Measurements from ENCODE around the gene CASP7. TPM values are rescaled to one million over a fixed set of nuclear protein-coding genes. Genes with fewer than 3 reads are reported as not detected.

The CASP7 gene
- total RNA-seq: 13.8 TPM

DNA sequence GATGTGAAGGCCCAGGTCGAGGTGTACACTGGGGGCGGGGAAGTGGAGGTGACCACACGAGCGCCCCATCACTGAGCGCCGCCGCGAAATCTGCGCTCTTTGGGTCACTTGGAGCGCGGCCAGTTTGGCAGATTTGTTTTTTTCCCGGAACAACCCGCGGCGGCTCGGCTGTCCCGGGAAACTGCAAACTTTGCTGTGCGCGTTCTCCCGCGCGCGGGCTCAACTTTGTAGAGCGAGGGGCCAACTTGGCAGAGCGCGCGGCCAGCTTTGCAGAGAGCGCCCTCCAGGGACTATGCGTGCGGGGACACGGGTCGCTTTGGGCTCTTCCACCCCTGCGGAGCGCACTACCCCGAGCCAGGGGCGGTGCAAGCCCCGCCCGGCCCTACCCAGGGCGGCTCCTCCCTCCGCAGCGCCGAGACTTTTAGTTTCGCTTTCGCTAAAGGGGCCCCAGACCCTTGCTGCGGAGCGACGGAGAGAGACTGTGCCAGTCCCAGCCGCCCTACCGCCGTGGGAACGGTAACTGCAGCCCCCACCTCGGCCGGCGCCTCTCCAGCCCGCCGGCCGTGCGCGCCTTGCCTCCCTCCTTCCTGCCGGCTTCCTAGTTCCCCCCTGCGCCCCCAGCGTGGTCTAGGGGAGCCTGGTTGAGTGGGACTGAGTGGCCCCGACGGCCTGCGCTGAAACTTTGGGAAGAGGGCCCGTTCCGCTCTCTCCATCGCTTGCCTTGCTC, at the start of gene CASP7:
Gene CASP7 (plus strand): TSS at position 450 of the 727 bp plus-strand sequence. CDS start 17,582 bp downstream, outside the sequence.
- DNase-seq (ENCODE audit: extremely low spot score in 2 of 2): no peak
- intact Hi-C loops (cut with DNase I): no loop called here
- H3K4me3 ChIP-seq: peak within 1 kb of the TSS; percentile 82
- no peaks in the 10 kb centered on the region for H3K27me3 ChIP-seq
- peaks cover 21% of the 10 kb centered on the region for H3K4me1 ChIP-seq
- H3K27ac ChIP-seq: peak within 1 kb of the TSS; percentile 99
- TF ChIP-seq POLR2A (IDR thresholded peaks at IDR 0.05): peak in 1 of 2 donors; percentile 33
- TF ChIP-seq, protein P1, sequence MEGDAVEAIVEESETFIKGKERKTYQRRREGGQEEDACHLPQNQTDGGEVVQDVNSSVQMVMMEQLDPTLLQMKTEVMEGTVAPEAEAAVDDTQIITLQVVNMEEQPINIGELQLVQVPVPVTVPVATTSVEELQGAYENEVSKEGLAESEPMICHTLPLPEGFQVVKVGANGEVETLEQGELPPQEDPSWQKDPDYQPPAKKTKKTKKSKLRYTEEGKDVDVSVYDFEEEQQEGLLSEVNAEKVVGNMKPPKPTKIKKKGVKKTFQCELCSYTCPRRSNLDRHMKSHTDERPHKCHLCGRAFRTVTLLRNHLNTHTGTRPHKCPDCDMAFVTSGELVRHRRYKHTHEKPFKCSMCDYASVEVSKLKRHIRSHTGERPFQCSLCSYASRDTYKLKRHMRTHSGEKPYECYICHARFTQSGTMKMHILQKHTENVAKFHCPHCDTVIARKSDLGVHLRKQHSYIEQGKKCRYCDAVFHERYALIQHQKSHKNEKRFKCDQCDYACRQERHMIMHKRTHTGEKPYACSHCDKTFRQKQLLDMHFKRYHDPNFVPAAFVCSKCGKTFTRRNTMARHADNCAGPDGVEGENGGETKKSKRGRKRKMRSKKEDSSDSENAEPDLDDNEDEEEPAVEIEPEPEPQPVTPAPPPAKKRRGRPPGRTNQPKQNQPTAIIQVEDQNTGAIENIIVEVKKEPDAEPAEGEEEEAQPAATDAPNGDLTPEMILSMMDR (IDR thresholded peaks at IDR 0.05): peak in 1 of 3 experiments; percentile 1
- peak in 1 of 2 donors; percentile 84 for TF ChIP-seq POLR2AphosphoS5 (IDR thresholded peaks at IDR 0.05; ENCODE audit: insufficient read depth in 1 of 2, low read depth in 1 of 2)
- no peaks in the 10 kb centered on the region for H3K9me3 ChIP-seq
- H3K36me3 ChIP-seq: no peaks in the 10 kb centered on the region

DNA sequence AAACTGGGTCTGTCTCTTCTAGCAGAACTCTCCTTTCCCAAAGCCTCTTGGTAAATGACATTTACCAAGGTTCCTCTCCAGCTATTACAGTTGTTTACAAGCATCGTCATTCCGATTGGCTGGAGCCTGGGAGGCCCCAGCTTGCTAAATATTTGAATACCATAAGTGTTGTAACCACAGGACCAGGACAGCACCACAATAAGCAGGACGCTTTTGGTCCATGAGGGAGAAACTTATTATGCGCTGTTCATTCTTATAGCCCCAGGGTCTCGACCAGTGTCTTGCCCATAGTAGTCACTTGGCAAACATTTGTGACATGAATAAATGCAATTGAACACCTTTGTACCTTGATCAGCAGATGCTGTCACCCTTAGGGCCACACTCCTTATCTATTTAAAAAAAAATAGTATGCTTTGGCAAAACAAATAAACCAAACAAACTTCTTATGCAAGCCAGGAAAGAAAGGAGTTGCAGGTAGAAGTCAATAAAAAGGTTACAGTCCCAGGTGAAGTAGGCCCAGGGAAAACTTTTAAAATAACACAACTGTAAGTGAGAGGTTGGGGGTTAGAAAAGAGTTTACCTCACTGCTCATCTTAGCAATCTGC, 48.7 kb upstream of the CASP7 start:
- no peak for DNase-seq (ENCODE audit: extremely low spot score in 2 of 2)
- intact Hi-C loops (cut with DNase I): no loop called here
- no peaks in the 10 kb centered on the region for H3K9me3 ChIP-seq
- no peaks in the 10 kb centered on the region for H3K36me3 ChIP-seq
- no peaks in the 10 kb centered on the region for H3K4me1 ChIP-seq
- H3K27me3 ChIP-seq: no peaks in the 10 kb centered on the region
- no peak overlapping the region for H3K4me3 ChIP-seq
- TF ChIP-seq POLR2A (IDR thresholded peaks at IDR 0.05) (no peak), POLR2AphosphoS5 (IDR thresholded peaks at IDR 0.05; ENCODE audit: insufficient read depth in 1 of 2, low read depth in 1 of 2) (no peak)
- TF ChIP-seq, protein P1 (IDR thresholded peaks at IDR 0.05): no peak
- H3K27ac ChIP-seq: no peak overlapping the region

DNA sequence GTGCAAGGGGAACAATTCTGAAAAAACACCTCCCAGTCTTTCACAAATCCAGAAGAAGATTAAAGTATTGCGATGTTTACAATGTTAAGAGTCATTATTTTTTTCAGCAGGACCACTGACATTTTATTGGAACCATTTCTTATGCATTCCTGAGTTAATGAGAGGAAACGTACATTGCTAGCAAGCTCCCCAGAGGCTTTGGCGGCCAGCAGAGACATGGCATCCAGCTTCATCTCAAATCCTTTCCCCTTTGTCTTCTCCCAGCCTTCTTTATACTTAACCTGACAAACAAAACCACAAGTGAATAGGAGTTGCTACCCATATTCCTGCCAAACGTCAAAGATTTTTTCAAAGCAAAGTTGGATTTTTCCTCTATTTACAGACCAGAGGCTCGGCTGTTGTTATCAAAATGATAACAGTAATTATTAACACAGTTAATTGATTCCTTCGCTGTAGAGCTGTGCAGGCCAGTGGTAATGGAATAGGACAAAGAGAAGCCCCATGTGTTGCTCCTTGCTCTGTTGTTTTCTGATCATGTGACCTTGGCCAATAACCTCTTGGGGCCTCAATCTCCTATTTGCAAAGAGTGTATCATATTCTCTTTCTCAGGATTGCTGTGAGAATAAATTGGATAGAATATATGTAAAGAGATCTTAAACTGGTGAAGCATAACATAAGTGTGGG, 47.9 kb upstream of the CASP7 start:
- Histone ChIP-seq H3K27ac (no peak overlapping the region), H3K27me3 (no peaks in the 10 kb centered on the region), H3K9me3 (no peaks in the 10 kb centered on the region), H3K4me1 (no peaks in the 10 kb centered on the region), H3K36me3 (no peaks in the 10 kb centered on the region), H3K4me3 (no peak overlapping the region)
- TF ChIP-seq, protein P1 (IDR thresholded peaks at IDR 0.05): no peak
- TF ChIP-seq POLR2A (IDR thresholded peaks at IDR 0.05): no peak
- no peak for TF ChIP-seq POLR2AphosphoS5 (IDR thresholded peaks at IDR 0.05; ENCODE audit: insufficient read depth in 1 of 2, low read depth in 1 of 2)
- intact Hi-C loops (cut with DNase I): no loop called here
- DNase-seq (ENCODE audit: extremely low spot score in 2 of 2): no peak

DNA sequence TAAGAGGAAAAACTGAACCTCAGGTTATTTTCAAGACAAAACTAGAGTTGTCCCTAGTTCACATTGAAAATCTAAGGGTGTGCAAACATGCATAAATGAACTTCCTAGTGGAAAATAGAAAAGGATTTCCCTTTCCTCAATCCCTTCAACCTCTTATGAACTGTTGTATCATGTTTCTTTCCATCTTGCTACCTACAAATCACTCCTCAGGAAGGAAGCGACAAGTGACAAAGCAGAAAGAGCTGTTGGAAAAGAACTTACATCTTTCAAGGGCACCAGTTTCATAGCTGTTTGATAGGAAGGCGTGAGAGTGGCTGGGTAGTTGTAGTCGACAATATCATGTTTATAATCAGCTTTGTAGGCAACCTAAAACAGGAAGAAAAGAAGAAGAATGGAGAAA, 39.7 kb upstream of the CASP7 start:
- DNase-seq (ENCODE audit: extremely low spot score in 2 of 2): no peak
- no peak overlapping the region for H3K27ac ChIP-seq
- H3K4me3 ChIP-seq: no peak overlapping the region
- H3K9me3 ChIP-seq: no peaks in the 10 kb centered on the region
- TF ChIP-seq, protein P1 (IDR thresholded peaks at IDR 0.05): no peak
- no peak for TF ChIP-seq POLR2AphosphoS5 (IDR thresholded peaks at IDR 0.05; ENCODE audit: insufficient read depth in 1 of 2, low read depth in 1 of 2)
- TF ChIP-seq POLR2A (IDR thresholded peaks at IDR 0.05): no peak
- peaks cover 9% of the 10 kb centered on the region for H3K4me1 ChIP-seq
- intact Hi-C loops (cut with DNase I): no loop called here
- no peaks in the 10 kb centered on the region for H3K36me3 ChIP-seq
- H3K27me3 ChIP-seq: no peaks in the 10 kb centered on the region
